ENCODE data around the gene CLUH. TPM values are rescaled to one million over a fixed set of nuclear protein-coding genes. Genes with fewer than 3 reads are reported as not detected.

CLUH gene
- polyA plus RNA-seq, 1 of the 3 experiments (the other 2 are of a cell fraction) = 32.2 TPM

DNA sequence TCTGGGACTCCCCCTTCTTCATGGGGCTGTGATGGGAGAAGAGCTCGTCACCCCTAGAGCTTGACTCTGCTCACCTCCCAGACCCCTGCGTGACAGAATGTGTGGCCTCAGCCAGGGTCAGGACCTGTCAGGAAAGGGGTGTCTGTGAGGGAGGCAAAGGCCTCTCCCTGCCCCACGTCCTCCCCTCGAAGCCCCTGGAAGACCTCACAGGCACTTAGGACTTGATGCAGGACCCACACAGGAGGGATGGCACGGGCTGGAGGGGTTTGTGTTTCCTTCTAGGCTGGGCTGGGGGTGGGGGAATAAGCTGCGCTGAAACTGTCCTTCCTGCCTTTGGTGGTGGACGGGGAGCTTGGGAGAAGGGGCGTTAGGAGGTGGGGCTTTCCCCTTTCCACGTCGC is 11.0 kb upstream of the CLUH start:
- ChIA-PET CTCF (interaction anchor here (1.2 kb wide), 1 partner anchor 16 kb away, joined by 3 read pairs; no protein-coding TSS in a partner anchor), POLR2A (no interaction called here)
- H3K9me3 ChIP-seq = no peaks in the 10 kb centered on the region
- no peak overlapping the region for H3K4me2 ChIP-seq
- no peaks in the 10 kb centered on the region for H4K20me1 ChIP-seq (ENCODE audit: insufficient read depth)
- H3K9me2 ChIP-seq = no peaks in the 10 kb centered on the region
- no peak for DNase-seq
- H3K79me2 ChIP-seq (ENCODE audit: insufficient read depth) = no peaks in the 10 kb centered on the region
- H3K9ac ChIP-seq = no peak overlapping the region
- H3K4me3 ChIP-seq (ENCODE audit: low read depth in 2 of 2, low read length in 1 of 2) = no peak overlapping the region
- no peak overlapping the region for H3K27ac ChIP-seq (ENCODE audit: low read depth in 2 of 2, low read length in 1 of 2)
- TF ChIP-seq SMC3 (IDR thresholded peaks at IDR 0.05; ENCODE audit: low read depth, low read length) (no peak), MXI1 (IDR thresholded peaks at IDR 0.05; ENCODE audit: low read depth, low read length) (no peak)
- TF ChIP-seq, protein P1, sequence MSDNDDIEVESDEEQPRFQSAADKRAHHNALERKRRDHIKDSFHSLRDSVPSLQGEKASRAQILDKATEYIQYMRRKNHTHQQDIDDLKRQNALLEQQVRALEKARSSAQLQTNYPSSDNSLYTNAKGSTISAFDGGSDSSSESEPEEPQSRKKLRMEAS (IDR thresholded peaks at IDR 0.05; ENCODE audit: low read depth) = no peak
- H3K36me3 ChIP-seq (replicated peaks in 1 of 2; ENCODE audit: control insufficient read depth in 1 of 2, insufficient read depth in 2 of 2, low read length in 1 of 2) = no peaks in the 10 kb centered on the region
- 72% methylated on average over 10 of the region's 10 CpGs for WGBS (ENCODE audit: low lambda C conversion rate)
- no peaks in the 10 kb centered on the region for H3K27me3 ChIP-seq (ENCODE audit: insufficient read depth)
- H2AFZ ChIP-seq (ENCODE audit: low read depth) = no peak overlapping the region
- no peaks in the 10 kb centered on the region for H3F3A ChIP-seq (replicated peaks; ENCODE audit: insufficient read depth)
- H3K4me1 ChIP-seq (ENCODE audit: control insufficient read depth in 1 of 2, insufficient read depth in 2 of 2, low read depth in 1 of 2, low read length in 1 of 2) = no peaks in the 10 kb centered on the region

DNA sequence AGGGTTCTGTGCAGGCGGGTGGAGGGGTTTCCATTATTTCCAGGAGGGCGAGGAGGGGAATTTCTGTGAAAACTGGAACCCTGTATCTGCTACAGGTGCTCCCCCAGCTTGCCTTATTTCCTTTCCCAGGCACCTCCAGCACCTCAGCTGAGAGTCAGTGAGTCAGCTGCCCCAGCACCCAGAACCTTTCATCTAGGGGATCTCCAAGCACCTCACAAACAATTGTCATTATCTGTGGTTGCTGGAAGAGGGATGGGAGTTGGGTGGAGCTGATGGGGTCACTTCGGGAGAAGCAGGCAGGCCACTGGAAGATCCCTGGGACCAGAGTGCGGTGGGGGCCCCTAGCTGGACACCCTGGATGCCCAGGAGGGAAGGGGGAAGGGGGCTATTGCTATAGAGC is 10.0 kb upstream of the CLUH start:
- H3K27ac ChIP-seq (ENCODE audit: low read depth in 2 of 2, low read length in 1 of 2) = no peak overlapping the region
- DNase-seq = no peak
- no peaks in the 10 kb centered on the region for H3K79me2 ChIP-seq (ENCODE audit: insufficient read depth)
- POLR2A ChIA-PET = no interaction called here
- no peaks in the 10 kb centered on the region for H3K27me3 ChIP-seq (ENCODE audit: insufficient read depth)
- TF ChIP-seq FOXJ3 (CRISPR knock-in tag; IDR thresholded peaks at IDR 0.05) (no peak), NRF1 (IDR thresholded peaks at IDR 0.05; ENCODE audit: low read depth, low read length) (no peak), GATA2 (CRISPR knock-in tag; IDR thresholded peaks at IDR 0.05) (no peak), RFX5 (IDR thresholded peaks at IDR 0.05; ENCODE audit: low read length) (no peak), EP300 (IDR thresholded peaks at IDR 0.05; ENCODE audit: borderline replicate concordance in 1 of 2, low read depth in 1 of 2, low read length in 1 of 2) (no peak), RXRA (IDR thresholded peaks at IDR 0.05; ENCODE audit: borderline replicate concordance, low read depth) (no peak), SIN3A (IDR thresholded peaks at IDR 0.05; ENCODE audit: borderline replicate concordance, low read depth, low read length) (no peak), ELF1 (IDR thresholded peaks at IDR 0.05) (no peak), EZH2phosphoT487 (IDR thresholded peaks at IDR 0.05; ENCODE audit: borderline replicate concordance, low read depth) (no peak), YY1 (IDR thresholded peaks at IDR 0.05; ENCODE audit: low read depth) (no peak), NFIC (IDR thresholded peaks at IDR 0.05; ENCODE audit: borderline replicate concordance) (no peak), GABPA (IDR thresholded peaks at IDR 0.05; ENCODE audit: low read depth) (no peak), POLR2AphosphoS5 (IDR thresholded peaks at IDR 0.05; ENCODE audit: low read depth, low read length) (no peak), FOXM1 (IDR thresholded peaks at IDR 0.05; ENCODE audit: low read depth) (no peak), JUND (IDR thresholded peaks at IDR 0.05) (no peak), SMC3 (IDR thresholded peaks at IDR 0.05; ENCODE audit: low read depth, low read length) (no peak)
- TF ChIP-seq, protein P2, sequence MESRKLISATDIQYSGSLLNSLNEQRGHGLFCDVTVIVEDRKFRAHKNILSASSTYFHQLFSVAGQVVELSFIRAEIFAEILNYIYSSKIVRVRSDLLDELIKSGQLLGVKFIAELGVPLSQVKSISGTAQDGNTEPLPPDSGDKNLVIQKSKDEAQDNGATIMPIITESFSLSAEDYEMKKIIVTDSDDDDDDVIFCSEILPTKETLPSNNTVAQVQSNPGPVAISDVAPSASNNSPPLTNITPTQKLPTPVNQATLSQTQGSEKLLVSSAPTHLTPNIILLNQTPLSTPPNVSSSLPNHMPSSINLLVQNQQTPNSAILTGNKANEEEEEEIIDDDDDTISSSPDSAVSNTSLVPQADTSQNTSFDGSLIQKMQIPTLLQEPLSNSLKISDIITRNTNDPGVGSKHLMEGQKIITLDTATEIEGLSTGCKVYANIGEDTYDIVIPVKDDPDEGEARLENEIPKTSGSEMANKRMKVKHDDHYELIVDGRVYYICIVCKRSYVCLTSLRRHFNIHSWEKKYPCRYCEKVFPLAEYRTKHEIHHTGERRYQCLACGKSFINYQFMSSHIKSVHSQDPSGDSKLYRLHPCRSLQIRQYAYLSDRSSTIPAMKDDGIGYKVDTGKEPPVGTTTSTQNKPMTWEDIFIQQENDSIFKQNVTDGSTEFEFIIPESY (IDR thresholded peaks at IDR 0.05; ENCODE audit: borderline replicate concordance, low read depth) = no peak
- TF ChIP-seq, protein P3, sequence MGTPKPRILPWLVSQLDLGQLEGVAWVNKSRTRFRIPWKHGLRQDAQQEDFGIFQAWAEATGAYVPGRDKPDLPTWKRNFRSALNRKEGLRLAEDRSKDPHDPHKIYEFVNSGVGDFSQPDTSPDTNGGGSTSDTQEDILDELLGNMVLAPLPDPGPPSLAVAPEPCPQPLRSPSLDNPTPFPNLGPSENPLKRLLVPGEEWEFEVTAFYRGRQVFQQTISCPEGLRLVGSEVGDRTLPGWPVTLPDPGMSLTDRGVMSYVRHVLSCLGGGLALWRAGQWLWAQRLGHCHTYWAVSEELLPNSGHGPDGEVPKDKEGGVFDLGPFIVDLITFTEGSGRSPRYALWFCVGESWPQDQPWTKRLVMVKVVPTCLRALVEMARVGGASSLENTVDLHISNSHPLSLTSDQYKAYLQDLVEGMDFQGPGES (IDR thresholded peaks at IDR 0.05; ENCODE audit: low read depth, low read length) = no peak
- TF ChIP-seq, protein P4, sequence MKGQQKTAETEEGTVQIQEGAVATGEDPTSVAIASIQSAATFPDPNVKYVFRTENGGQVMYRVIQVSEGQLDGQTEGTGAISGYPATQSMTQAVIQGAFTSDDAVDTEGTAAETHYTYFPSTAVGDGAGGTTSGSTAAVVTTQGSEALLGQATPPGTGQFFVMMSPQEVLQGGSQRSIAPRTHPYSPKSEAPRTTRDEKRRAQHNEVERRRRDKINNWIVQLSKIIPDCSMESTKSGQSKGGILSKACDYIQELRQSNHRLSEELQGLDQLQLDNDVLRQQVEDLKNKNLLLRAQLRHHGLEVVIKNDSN (IDR thresholded peaks at IDR 0.05; ENCODE audit: borderline replicate concordance, low read depth) = no peak
- TF ChIP-seq, protein P5, sequence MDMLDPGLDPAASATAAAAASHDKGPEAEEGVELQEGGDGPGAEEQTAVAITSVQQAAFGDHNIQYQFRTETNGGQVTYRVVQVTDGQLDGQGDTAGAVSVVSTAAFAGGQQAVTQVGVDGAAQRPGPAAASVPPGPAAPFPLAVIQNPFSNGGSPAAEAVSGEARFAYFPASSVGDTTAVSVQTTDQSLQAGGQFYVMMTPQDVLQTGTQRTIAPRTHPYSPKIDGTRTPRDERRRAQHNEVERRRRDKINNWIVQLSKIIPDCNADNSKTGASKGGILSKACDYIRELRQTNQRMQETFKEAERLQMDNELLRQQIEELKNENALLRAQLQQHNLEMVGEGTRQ (IDR thresholded peaks at IDR 0.05; ENCODE audit: borderline replicate concordance, low read depth, low read length) = no peak
- no peaks in the 10 kb centered on the region for H3K9me2 ChIP-seq
- WGBS (ENCODE audit: low lambda C conversion rate) = 57% methylated on average over 4 of the region's 4 CpGs
- no peak overlapping the region for H3K9ac ChIP-seq
- H3K4me3 ChIP-seq (ENCODE audit: low read depth in 2 of 2, low read length in 1 of 2) = no peak overlapping the region
- no peaks in the 10 kb centered on the region for H3K4me1 ChIP-seq (ENCODE audit: control insufficient read depth in 1 of 2, insufficient read depth in 2 of 2, low read depth in 1 of 2, low read length in 1 of 2)
- no peaks in the 10 kb centered on the region for H3F3A ChIP-seq (replicated peaks; ENCODE audit: insufficient read depth)
- no peak overlapping the region for H3K4me2 ChIP-seq
- no peak overlapping the region for H2AFZ ChIP-seq (ENCODE audit: low read depth)
- CTCF ChIA-PET = interaction anchor here (0.5 kb wide), 1 partner anchor 306 kb away, joined by 3 read pairs; no protein-coding TSS in a partner anchor
- H4K20me1 ChIP-seq (ENCODE audit: insufficient read depth) = no peaks in the 10 kb centered on the region
- no peaks in the 10 kb centered on the region for H3K36me3 ChIP-seq (replicated peaks in 1 of 2; ENCODE audit: control insufficient read depth in 1 of 2, insufficient read depth in 2 of 2, low read length in 1 of 2)
- H3K9me3 ChIP-seq = no peaks in the 10 kb centered on the region

Data from SK-N-SH (cell line).